Progenitor cell of endocrine pancreas (in vitro differentiated cells): ENCODE results near the gene FKBP9. TPM values are rescaled to one million over a fixed set of nuclear protein-coding genes. Genes with fewer than 3 reads are reported as not detected.
"Not testable (repeated sequence)": the region's sequence is repeated elsewhere in the genome, so short reads cannot be mapped to it uniquely, and the experiment has no call there.

Experiments
- DNase-seq: peaks from one replicate; pipeline ENCODE4 v3.0.0; 2021; ENCODE audit warnings: low spot score; ENCODE audit not compliant: unreplicated experiment
- H3K27ac Mint-ChIP-seq: 2 replicates; pipeline ENCODE4 v1.8.0; 2021; ENCODE audit warnings: mild to moderate bottlenecking, moderate library complexity, mixed read lengths
- H3K27me3 Mint-ChIP-seq: 2 replicates; pipeline ENCODE4 v1.8.0; 2021; ENCODE audit warnings: mixed read lengths
- H3K36me3 Mint-ChIP-seq: 2 replicates; pipeline ENCODE4 v1.8.0; 2022; ENCODE audit warnings: mixed read lengths; ENCODE audit not compliant: insufficient read depth
- H3K4me1 Mint-ChIP-seq: 2 replicates; pipeline ENCODE4 v1.8.0; 2021; ENCODE audit warnings: low read depth, mixed read lengths
- H3K4me3 Mint-ChIP-seq: 2 replicates; pipeline ENCODE4 v1.8.0; 2021; ENCODE audit warnings: low read depth, mild to moderate bottlenecking, moderate library complexity, mixed read lengths
- H3K9me3 Mint-ChIP-seq: 2 replicates; pipeline ENCODE4 v1.8.0; 2021; ENCODE audit warnings: low read depth, mixed read lengths
- CTCF ChIP-seq: fragments of 200-600 bp; sonication (generic); IDR thresholded peaks from one replicate; pipeline ENCODE4 v1.5.0; 2021; ENCODE audit warnings: antibody characterized with exemption, mild to moderate bottlenecking; ENCODE audit not compliant: unreplicated experiment
- total RNA-seq: library from RNA; stranded (reverse); gene quantifications from 2 replicates; pipeline ENCODE4 v1.2.1, GENCODE V29; 2021

Gene FKBP9
- total RNA-seq, 1 donor from 2014 or later: 86.4 TPM

- not testable (repeated sequence) for H3K36me3 Mint-ChIP-seq, DNase-seq, H3K4me3 Mint-ChIP-seq, H3K9me3 Mint-ChIP-seq, H3K27me3 Mint-ChIP-seq
- Mint-ChIP-seq H3K27ac (peak overlapping the region; percentile 89), H3K4me1 (peaks cover 12% of the 10 kb centered on the region)
Measured at GRCh38 chr7:32998361-32999171, 41.3 kb downstream of the FKBP9 start.

GRCh38 chr7:32999380-32999779 is 42.1 kb downstream of the FKBP9 start:
- Mint-ChIP-seq H3K27ac (peak overlapping the region; percentile 89), H3K4me1 (peaks cover 12% of the 10 kb centered on the region)
- H3K36me3 Mint-ChIP-seq: not testable (repeated sequence)

GRCh38 chr7:33003111-33003510 is 45.9 kb downstream of the FKBP9 start:
- H3K27ac Mint-ChIP-seq, H3K4me3 Mint-ChIP-seq, H3K27me3 Mint-ChIP-seq, H3K9me3 Mint-ChIP-seq, DNase-seq, H3K36me3 Mint-ChIP-seq: not testable (repeated sequence)
- peaks cover 12% of the 10 kb centered on the region for H3K4me1 Mint-ChIP-seq

More at GRCh38 chr7:32999380-32999779, 42.1 kb downstream of the FKBP9 start:
- not testable (repeated sequence) for H3K4me3 Mint-ChIP-seq, DNase-seq, H3K9me3 Mint-ChIP-seq, H3K27me3 Mint-ChIP-seq

GRCh38 chr7:33004104-33004616 is 46.9 kb downstream of the FKBP9 start:
- H3K4me1 Mint-ChIP-seq, H3K36me3 Mint-ChIP-seq, H3K27me3 Mint-ChIP-seq, H3K4me3 Mint-ChIP-seq, DNase-seq, H3K9me3 Mint-ChIP-seq: not testable (repeated sequence)
- peak overlapping the region; percentile 87 for H3K27ac Mint-ChIP-seq

- not testable (repeated sequence) for DNase-seq, H3K27me3 Mint-ChIP-seq, H3K9me3 Mint-ChIP-seq, H3K27ac Mint-ChIP-seq, H3K4me3 Mint-ChIP-seq, H3K4me1 Mint-ChIP-seq, H3K36me3 Mint-ChIP-seq
Measured at GRCh38 chr7:33005193-33005592, 48.0 kb downstream of the FKBP9 start.

GRCh38 chr7:33005690-33006089 is 48.5 kb downstream of the FKBP9 start:
- DNase-seq: not testable (repeated sequence)

GRCh38 chr7:33009734-33010133 is 52.5 kb downstream of the FKBP9 start:
- DNase-seq: no peak
- H3K36me3 Mint-ChIP-seq: peaks cover 27% of the 10 kb centered on the region
- H3K27ac Mint-ChIP-seq: no peak overlapping the region
- no peak for TF ChIP-seq CTCF
- H3K4me3 Mint-ChIP-seq: no peak overlapping the region
- H3K9me3 Mint-ChIP-seq: peaks cover 2% of the 10 kb centered on the region
- no peaks in the 10 kb centered on the region for H3K4me1 Mint-ChIP-seq
- no peaks in the 10 kb centered on the region for H3K27me3 Mint-ChIP-seq

More at GRCh38 chr7:33005690-33006089, 48.5 kb downstream of the FKBP9 start:
- not testable (repeated sequence) for H3K27ac Mint-ChIP-seq, H3K4me3 Mint-ChIP-seq, H3K9me3 Mint-ChIP-seq, H3K27me3 Mint-ChIP-seq, H3K36me3 Mint-ChIP-seq, H3K4me1 Mint-ChIP-seq

- Mint-ChIP-seq H3K27ac (no peak overlapping the region), H3K4me1 (no peaks in the 10 kb centered on the region), H3K36me3 (peaks cover 32% of the 10 kb centered on the region), H3K27me3 (no peaks in the 10 kb centered on the region), H3K4me3 (no peak overlapping the region), H3K9me3 (peaks cover 2% of the 10 kb centered on the region)
- no peak for TF ChIP-seq CTCF
- no peak for DNase-seq
Measured at GRCh38 chr7:33012364-33012763, 55.1 kb downstream of the FKBP9 start.
